ENCODE data around the gene SCMH1.

The SCMH1 gene

DNA sequence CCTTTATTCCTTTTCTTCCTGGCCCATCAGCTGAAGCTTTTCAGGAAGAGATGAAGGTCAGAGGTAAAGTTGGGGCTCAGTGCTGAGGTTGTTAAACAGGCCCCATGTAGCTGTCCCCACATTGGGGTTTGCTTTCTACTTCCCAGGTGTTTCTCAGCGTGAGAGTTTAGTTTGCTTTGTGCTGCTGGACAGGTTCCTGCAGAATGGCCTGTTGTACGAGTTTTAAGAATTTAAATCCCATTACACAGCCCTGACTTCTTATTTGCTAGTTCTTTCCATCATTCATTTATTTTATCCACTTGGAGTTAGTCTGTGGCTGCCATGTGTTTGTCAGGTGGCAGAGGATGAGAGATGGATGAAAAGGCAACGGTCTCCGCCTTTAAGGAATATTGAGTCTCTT is 243.4 kb downstream of the SCMH1 start:
- DNase-seq (ENCODE audit: low read depth), result no peak

DNA sequence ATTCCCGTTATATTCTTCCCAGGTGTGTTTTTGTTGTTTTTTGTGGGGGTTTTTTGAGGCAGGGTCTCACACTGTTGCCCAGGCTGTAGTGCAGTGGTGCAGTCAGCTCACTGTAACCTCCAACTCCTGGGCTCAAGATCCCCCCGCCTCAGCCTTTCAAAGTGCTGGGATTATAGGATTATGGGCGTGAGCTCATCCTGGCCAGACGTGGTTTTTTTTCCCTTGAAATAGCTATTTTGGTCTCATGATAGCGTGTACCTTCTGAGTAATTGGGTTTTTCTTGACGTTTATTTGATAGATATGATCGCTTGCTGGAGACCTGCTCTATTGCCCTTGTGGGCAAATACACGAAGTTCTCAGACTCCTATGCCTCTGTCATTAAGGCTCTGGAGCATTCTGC is 245.0 kb downstream of the SCMH1 start:
- DNase-seq (ENCODE audit: low read depth), result no peak

DNA sequence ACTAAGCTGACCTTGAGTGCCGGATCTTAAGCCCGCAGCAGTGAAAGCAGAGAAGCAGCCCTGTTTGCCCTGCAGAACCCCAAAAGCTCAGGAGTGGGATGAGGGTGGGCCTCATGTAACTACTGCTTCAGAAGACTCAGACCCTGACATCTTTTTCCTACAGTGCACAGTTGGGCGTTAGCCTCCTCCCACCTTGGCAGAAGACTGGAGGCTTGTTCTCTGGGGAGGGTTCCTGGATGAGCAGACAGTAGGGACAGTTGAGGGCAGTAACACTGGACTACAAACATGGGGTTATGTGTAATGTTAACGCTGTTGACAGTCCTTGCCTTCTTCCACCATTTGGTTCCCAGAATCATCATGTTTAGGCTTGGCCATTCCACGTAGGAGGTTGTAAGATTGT is 253.0 kb downstream of the SCMH1 start:
- no peak for DNase-seq (ENCODE audit: low read depth)

DNA sequence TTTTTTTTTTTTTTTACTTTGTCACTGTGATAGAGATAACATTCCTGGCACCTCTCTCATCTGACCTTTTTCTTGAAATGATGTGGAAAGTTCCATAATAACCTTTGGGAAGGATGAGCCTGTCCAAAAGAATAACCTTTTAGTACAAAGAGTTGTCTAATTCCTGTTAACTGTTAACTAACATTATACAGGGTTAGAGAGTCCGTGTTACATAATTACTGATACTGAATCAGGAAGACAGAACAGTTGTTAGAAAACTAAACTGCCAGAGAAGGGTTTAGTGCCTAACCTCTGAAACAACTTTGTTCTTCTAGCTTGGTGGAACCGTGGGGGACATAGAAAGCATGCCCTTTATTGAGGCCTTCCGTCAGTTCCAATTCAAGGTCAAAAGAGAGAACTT is 253.8 kb downstream of the SCMH1 start:
- DNase-seq (ENCODE audit: low read depth), result no peak

DNA sequence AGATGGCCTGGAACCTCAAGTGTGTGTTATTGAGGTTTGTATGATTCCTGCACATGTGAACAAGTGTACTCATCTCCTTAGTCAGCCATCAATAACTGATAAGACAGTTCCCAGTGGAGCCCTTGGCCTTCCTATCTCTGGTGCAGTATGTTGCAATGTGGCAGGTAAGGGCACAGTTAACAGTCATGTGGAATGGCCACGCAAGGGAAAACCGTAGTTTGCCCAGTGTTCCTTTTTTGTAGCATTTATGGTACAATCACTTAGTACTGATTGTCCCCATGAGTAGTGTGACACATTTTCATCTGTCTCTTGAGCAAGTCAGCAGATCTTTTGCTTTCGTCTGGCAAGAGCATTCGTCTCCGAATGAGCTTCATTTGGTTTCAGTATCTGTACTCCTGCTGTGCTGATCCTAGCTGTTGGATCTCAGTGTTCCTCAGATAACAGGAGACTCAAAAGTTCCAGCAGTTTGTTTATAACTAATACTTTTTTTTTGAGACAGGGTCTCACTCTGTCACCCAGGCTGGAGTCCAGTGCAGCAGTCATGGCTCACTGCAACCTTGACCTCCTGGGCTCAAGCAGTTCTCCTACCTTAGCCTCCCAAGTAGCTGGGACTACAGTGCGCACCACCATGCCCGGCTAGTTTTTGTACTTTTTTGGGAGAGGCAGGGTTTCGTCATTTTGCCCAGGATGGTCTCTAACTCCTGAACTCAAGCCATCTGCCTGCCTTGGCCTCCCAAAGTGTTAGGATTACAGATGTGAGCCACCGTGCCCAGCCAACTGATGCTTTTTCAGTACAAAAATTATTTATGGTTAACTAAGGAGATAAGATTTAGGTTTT is 254.4 kb downstream of the SCMH1 start:
- DNase-seq (ENCODE audit: low read depth), result no peak

DNA sequence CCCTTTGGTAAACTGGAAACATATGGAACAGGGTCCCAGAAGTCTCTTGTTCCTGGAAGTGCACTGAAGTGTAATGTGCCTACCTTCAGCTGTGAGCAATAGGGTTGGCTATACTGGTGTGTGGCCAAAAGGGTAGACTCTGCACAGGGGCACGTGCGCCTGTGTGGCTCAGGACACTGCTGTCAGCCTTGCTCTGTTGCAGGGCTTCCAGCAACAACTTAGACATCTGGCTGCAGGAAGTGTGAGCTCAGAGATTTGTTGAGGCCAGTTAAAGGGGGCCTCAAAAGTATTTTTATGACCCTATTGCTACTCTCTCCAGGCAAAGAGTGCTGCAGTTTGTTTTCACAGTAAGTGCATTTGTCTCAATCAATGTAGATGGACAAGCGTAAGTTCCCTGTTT is 255.2 kb downstream of the SCMH1 start:
- DNase-seq (ENCODE audit: low read depth), result no peak

DNA sequence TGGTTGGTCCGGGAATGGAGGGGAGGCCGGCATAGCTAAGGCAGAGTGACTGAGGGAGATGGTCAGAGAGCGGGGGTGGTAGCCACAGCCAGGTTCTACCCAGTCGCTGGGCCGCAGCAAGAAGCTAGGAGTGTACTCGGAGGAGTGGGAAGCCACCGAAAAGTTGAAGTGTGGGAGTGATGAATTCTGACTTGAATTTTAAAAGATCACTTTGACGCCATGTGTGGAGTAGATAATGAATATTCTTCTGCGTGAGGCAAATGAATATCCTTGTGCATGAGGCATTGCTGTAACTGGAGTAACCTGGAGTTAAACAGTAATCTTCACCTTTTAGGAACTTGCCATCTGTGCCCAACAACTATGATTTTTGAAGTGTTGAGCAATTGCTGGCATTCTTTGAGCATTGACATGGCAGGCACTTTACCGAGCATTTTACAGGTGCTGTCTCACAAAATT is 255.8 kb downstream of the SCMH1 start:
- no peak for DNase-seq (ENCODE audit: low read depth)

DNA sequence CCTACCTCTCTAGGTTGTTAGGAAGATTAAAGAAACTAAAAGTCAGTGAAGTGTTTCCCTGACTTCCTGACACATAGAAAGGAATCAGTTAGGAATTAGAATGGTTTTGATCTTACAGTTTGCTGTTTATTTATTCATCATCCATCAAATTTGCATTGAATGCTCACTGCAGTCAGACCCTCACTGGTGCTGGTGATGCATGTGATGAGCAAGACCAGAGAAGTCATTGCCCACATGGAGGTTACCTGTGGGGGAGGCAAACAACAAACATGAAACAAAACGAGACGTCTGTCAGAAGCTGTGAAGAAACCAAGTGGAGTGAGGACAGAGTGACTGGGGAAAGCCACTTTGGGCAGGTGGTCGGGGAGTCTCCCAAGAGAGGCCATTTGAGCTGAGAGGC is 256.2 kb downstream of the SCMH1 start:
- no peak for DNase-seq (ENCODE audit: low read depth)

DNA sequence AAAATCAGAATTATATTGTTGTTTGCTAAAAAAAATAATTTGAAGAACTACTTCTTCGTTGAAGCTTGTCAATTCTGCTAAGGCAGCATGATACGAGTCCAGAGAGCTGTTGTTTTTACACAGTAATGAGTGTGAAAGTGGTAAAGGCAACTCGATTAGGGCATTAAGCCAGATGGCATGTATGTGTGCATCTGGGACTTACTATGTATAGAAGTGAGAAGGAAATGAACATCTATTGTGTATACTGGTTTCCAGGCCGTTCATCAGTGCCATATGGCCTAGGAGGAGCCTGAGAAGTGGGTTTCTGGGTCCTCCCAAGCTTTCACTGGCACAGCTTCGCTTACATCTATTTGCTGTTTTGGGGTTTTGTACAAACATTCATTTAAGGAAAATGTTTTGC is 256.9 kb downstream of the SCMH1 start:
- no peak for DNase-seq (ENCODE audit: low read depth)

DNA sequence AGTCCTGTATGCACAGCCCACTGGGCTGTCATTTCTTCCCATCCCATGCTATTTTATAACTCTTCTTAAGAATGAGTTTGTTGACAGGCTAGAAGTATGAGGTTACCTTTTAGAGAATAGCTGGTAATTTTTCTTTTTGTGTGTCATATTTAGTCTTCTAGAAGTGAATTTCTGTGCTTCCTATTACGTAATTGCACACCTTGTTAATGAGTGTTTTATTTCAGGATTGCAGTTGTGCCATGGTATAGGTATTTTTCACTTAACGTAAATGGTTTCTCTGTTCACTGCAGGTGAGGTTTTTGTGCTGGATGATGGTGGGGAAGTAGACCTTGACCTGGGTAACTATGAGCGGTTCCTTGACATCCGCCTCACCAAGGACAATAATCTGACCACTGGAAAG is 257.6 kb downstream of the SCMH1 start:
- no peak for DNase-seq (ENCODE audit: low read depth)

DNA sequence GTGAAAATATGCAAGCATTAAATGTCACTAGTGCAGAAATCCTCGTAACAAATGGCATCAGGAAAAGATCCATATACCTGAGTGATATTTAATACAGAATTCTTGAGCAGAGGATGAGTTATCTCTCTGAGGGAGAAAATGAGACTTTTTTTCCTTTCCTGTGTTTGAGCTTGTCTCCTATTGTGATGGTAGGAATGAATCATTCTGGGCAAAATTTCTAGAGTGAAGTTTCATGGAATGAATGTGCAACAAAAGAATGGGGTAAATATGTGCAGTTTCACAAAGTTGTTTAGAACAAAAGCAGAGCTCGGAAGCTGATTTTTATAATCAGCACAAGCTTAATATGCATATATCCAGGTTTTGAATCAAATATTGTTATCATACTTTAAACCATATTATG is 258.0 kb downstream of the SCMH1 start:
- no peak for DNase-seq (ENCODE audit: low read depth)

DNA sequence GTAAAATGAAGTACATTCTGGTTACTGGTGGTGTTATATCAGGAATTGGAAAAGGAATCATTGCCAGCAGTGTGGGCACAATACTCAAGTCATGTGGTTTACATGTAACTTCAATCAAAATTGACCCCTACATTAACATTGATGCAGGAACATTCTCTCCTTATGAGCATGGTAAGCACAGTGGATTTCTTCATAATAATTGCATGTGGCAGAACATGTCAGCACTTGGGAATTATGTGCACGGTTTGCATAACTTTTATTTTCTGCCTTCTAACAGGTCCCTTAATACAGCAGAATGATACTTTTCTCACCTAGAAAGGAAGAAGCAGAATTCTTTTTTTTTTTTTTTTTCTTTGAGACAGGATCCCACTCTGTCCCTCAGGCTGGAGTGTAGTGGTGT is 258.8 kb downstream of the SCMH1 start:
- DNase-seq (ENCODE audit: low read depth), result no peak

DNA sequence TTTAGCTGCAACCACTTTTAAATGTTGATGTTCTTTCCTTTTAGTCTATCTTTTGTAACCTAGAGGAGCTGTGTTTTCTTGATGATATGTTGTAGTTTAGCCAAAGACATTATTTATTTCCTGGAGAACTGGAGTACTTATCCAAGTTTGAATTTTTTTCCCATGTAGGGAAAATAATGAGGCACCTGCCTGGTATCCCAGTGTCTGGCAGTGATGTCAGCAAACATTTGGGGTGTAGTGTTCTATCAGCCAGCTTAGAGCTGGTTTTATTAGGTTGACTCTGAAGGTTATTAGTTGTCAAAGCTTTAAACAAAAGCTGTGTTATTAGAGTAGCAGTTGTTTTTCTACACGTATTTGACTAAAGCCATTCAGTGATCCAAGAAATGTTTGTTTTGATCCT is 259.4 kb downstream of the SCMH1 start:
- no peak for DNase-seq (ENCODE audit: low read depth)

DNA sequence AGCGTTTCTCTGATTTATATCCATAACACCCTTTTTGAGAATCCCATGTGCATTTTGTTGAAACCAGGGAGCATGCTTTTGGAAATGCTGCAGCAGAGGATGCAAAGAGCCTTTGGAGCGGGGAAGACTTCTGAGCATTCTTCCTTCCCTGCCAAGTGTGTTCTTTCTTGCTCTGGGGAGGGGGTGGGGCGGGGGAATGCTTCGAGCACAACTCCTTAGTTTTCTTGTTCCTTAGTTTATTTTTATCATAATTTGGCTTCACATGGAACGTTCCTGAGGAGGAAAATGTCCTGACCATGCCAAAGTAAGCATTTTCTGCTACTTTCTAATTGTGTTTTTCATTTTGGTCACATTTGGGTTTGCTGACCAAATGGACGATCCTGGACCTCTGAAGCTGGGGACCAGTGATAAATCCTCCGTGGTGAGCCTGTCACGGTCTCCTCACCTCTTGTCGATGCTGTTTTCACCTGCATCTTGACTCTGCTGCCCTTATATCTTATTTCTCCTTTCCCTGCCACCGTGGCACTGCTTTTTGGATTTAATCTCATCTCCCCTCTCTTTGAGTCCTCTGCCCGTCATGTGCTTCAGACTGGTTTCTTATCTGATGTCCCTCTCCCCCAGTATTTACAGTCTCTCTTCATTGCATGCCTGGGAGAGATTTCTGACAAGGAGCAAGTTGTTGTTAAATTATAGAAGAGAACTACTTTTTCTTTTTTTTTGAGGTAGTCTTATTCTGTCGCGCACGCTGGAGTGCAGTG is 260.2 kb downstream of the SCMH1 start:
- no peak for DNase-seq (ENCODE audit: low read depth)

DNA sequence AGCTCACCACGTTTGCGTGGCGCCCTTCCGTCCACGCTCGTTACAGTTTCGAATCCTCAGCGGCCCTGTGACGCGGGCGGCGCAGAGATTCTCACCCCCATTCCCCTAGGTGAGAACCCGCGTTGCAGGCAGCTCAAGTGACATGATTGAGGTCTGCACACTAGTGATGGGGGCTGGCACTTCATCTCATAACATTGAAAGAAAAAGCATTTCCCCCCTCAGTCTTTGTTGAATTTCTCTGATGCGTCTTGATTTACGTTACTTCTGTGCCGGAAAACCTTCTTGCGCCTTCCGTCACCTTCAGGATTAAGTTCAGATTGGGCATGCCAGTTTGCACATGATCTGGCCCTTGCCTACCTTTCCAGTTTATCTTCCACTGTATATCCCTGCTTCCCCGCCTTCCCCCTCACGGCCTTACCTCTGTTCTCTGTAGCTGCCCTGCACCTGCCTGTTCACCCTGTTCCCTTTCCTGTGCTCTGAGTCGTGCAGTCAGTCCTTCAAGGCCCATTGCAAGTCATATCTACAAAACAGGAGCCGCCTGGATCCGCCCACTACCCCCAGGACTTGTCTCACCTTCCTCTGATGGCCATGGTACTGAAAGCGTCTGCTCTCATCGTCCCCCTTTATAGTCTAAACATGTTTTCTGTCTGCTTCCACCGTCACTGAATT is 261.5 kb downstream of the SCMH1 start:
- DNase-seq (ENCODE audit: low read depth), result no peak

DNA sequence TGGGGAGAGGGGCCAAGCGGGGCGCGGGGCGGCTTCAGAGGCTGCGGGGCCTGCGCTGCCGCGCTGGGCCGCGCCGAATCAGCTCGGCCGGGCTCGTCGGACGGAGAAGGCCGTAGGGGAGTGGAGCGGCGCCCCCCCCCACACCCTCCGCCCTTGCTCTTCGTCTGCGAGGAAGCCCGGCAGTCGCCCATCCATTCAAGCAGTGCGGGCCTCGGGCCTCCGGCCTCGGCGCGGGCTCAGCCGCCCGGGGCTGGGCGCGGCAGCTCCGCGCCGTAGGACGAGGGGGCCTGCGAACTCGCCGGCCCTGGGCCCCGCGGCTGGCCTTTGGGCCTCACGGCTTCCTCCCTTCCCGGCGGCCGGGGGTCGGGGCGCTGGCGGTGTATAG is 262.0 kb downstream of the SCMH1 start:
- no peak for DNase-seq (ENCODE audit: low read depth)

DNA sequence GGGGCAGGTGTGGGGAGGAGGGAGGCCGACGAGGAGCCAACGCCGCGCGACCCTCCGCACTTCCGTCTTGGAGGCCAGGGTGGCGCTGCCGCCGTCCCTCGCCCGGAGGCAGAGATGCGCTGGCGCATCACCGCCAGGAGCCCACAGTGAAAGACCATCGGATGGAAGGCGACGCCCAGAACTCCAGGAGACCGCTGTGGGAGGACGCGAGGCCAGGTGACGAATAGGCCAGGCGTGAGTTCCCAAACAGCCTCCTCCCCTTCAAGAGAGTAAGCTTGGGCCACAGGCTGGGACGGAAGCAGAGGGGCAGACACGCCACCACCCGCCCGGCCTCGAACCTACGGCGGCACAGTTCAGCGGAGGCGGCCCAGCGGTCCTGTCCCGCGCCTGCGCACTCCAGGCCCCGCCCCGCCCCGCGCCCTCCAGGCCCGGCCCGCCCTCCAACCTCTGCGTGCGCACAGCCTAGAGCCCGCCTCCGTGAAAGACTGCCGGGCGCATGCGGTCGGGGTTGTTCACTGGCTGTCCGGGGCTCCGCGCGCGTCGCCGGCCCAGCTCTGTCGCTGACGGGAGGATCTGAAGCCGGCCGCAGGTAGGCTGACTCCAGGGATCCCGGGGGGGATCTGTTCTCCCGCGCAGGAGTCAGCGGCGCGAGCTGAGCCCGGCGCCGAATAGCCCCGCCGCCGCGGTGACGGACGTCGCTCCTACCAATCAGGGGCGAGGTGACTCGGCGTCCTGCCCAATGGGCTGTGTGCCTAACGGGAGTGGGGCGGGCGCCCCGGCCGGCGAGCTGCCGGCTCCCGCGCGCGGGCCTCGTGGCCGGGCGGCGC is 262.7 kb downstream of the SCMH1 start, which contains the start of gene CTPS1:
Gene CTPS1, plus strand, starts transcription at position 456 of the 827 bp plus-strand sequence. CDS start 3,595 bp downstream, outside the sequence.
- DNase-seq (ENCODE audit: low read depth), result peak; percentile 63

DNA sequence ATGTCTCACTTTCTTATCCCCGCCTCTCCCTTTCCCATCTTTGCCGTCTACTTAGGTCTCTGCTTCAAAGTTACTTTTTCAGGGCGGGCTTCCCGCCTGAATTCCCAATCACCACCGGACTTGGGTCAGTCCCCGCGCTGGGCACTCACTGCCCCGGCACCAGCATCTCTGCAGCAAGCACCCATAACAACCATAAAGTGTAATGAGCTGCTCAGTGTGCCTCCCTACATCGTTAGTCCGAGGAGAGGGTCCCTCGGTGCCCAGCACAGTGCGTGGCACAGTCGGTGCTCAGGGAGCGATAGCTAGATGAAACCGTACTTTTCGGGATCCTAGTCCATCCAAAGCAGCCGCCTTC is 263.2 kb downstream of the SCMH1 start:
- no peak for DNase-seq (ENCODE audit: low read depth)

DNA sequence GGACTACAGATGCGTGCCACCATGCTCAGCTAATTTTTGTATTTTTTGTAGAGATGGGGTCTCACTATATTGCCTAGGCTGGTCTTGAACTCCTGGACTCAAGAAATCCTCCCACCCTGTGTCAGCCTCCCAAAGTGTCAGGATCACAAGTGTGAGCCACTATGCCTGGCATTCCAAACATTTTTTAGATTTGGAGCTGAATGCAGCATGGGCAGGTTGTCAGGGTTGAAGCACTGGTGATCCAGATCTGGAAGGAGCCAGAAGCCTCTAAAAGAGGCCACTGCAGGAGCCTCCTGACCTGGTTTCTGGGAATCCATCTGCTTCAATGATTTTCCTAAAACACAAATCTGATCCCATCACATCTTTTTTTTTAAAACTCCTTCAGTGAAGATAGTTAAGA is 264.4 kb downstream of the SCMH1 start:
- DNase-seq (ENCODE audit: low read depth), result no peak
